Mesendoderm (in vitro differentiated cells): ENCODE data around the gene CACNA1C.

Experiments used
- DNase-seq: peaks from one replicate; pipeline ENCODE4 v3.0.0; 2013
- H2AK5ac ChIP-seq: 2 replicates; pipeline ENCODE4 v1.6.1; 2013; ENCODE audit warnings: low read length, inconsistent platforms
- H2BK120ac ChIP-seq: 2 replicates; pipeline ENCODE4 v1.6.1; 2013; ENCODE audit warnings: low read depth, mild to moderate bottlenecking, low read length, moderate library complexity, mixed read lengths
- H2BK15ac ChIP-seq: replicated peaks from 2 replicates; pipeline ENCODE4 v1.6.1; 2013; ENCODE audit warnings: low read depth, mild to moderate bottlenecking, moderate library complexity
- H2BK5ac ChIP-seq: 2 replicates; pipeline ENCODE4 v1.6.1; 2013; ENCODE audit warnings: low read length, inconsistent platforms
- H3K18ac ChIP-seq: 2 replicates; pipeline ENCODE4 v1.6.1; 2013; ENCODE audit warnings: mild to moderate bottlenecking, low read length, mixed read lengths
- H3K23ac ChIP-seq: one replicate; pipeline ENCODE4 v1.6.1; 2013; ENCODE audit warnings: low read length
- H3K27ac ChIP-seq: 2 replicates; pipeline ENCODE4 v1.5.1; 2013; ENCODE audit warnings: low read depth, mild to moderate bottlenecking, inconsistent platforms, low read length, moderate library complexity
- H3K27me3 ChIP-seq: 2 replicates; pipeline ENCODE4 v1.6.1; 2013; ENCODE audit warnings: low read length, control low read depth, mild to moderate bottlenecking, inconsistent platforms; ENCODE audit not compliant: insufficient read depth, poor library complexity
- H3K36me3 ChIP-seq: 2 replicates; pipeline ENCODE4 v1.6.1; 2013; ENCODE audit warnings: low read length, inconsistent platforms; ENCODE audit not compliant: control insufficient read depth, insufficient read depth
- H3K4ac ChIP-seq: one replicate; pipeline ENCODE4 v1.6.1; 2013; ENCODE audit warnings: low read depth, mild to moderate bottlenecking, low read length, moderate library complexity
- H3K4me1 ChIP-seq: 2 replicates; pipeline ENCODE4 v1.6.1; 2013; ENCODE audit warnings: low read depth, low read length, inconsistent platforms; ENCODE audit not compliant: control insufficient read depth
- H3K4me2 ChIP-seq: 2 replicates; pipeline ENCODE4 v1.6.1; 2013; ENCODE audit warnings: low read length
- H3K4me3 ChIP-seq: 2 replicates; pipeline ENCODE4 v1.5.1; 2013; ENCODE audit warnings: mild to moderate bottlenecking, low read length
- H3K56ac ChIP-seq: one replicate; pipeline ENCODE4 v1.6.1; 2013; ENCODE audit warnings: low read length
- H3K79me1 ChIP-seq: 2 replicates; pipeline ENCODE4 v1.6.1; 2013; ENCODE audit warnings: low read length, inconsistent platforms
- H3K79me2 ChIP-seq: 2 replicates; pipeline ENCODE4 v1.6.1; 2013; ENCODE audit warnings: mild to moderate bottlenecking, low read length; ENCODE audit not compliant: control insufficient read depth, insufficient read depth
- H3K9ac ChIP-seq: 2 replicates; pipeline ENCODE4 v1.6.1; 2013; ENCODE audit warnings: low read length, inconsistent platforms
- H4K5ac ChIP-seq: one replicate; pipeline ENCODE4 v1.6.1; 2013; ENCODE audit warnings: low read length
- H4K8ac ChIP-seq: one replicate; pipeline ENCODE4 v1.6.1; 2013; ENCODE audit warnings: low read depth, mild to moderate bottlenecking, control low read depth, low read length, moderate library complexity
- WGBS: extraction: QIAGEN DNeasy Blood & Tissue Kit; methylation state at CpG from one replicate; pipeline ENCODE4 v1.1.7; 2013; ENCODE audit warnings: low lambda C conversion rate, missing lambda C conversion rate; ENCODE audit not compliant: insufficient coverage; ENCODE audit errors: extremely low coverage; 5-methylcytosine and 5-hydroxymethylcytosine counted together

CACNA1C gene

DNA sequence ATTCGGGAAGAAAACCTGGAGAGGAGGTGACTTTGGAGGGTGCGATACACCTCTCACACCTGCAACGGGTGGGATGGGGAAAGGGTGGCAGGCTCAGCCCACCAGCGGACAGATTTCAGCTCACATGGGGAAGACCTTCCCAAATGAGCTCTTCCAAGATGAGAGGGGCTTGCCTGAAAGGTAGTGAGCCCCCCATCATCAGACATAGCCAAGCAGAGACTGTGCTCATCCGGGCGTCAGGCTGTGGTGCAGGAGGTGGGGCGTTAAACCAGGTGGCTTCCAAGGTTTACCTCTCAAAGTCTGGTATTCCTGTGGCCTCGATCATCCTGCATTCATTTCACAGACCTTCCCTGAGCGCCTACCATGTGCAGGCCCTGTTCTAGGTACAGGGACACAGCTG is 636.6 kb downstream of the CACNA1C start:
- Histone ChIP-seq H3K9ac (no peak overlapping the region), H3K27me3 (no peaks in the 10 kb centered on the region)

DNA sequence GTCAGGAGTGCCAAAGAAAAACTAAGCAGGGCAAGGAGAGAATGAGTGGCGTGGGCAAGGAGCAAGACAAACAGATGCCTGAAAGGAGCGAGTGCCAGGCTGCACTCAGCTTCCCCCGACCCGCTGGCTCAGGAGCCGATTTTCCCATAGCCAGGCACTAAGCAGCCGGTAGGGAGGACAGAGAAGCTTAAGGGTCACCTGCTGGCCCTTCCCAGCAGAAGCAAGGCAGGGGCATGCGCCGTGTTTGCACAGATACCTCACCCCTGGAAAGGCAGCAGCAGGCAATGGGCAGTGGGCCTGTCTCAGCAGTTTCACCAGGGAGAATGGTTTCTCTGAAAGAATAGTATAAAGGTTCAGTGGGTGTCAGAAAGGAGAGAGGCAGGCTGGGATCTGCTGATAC is 637.1 kb downstream of the CACNA1C start:
- H3K27me3 ChIP-seq: no peaks in the 10 kb centered on the region
- WGBS: no CpG with 5 or more reads among the region's 8 CpGs

More for the DNA sequence above, 636.6 kb downstream of the CACNA1C start:
- no peak overlapping the region for H3K4me3 ChIP-seq
- no peak overlapping the region for H3K23ac ChIP-seq
- no peak overlapping the region for H3K4me2 ChIP-seq
- H2BK120ac ChIP-seq: no peak overlapping the region
- H4K5ac ChIP-seq: no peak overlapping the region
- no peak overlapping the region for H2BK5ac ChIP-seq
- no peaks in the 10 kb centered on the region for H3K36me3 ChIP-seq
- WGBS: no CpG with 5 or more reads among the region's 9 CpGs
- no peak overlapping the region for H3K18ac ChIP-seq
- no peak overlapping the region for H2BK15ac ChIP-seq
- no peaks in the 10 kb centered on the region for H3K79me2 ChIP-seq
- H2AK5ac ChIP-seq: no peak overlapping the region
- no peak overlapping the region for H4K8ac ChIP-seq
- H3K4ac ChIP-seq: no peak overlapping the region
- no peak for DNase-seq
- peaks cover 2% of the 10 kb centered on the region for H3K4me1 ChIP-seq
- no peak overlapping the region for H3K27ac ChIP-seq
- no peaks in the 10 kb centered on the region for H3K79me1 ChIP-seq
- no peak overlapping the region for H3K56ac ChIP-seq

DNA sequence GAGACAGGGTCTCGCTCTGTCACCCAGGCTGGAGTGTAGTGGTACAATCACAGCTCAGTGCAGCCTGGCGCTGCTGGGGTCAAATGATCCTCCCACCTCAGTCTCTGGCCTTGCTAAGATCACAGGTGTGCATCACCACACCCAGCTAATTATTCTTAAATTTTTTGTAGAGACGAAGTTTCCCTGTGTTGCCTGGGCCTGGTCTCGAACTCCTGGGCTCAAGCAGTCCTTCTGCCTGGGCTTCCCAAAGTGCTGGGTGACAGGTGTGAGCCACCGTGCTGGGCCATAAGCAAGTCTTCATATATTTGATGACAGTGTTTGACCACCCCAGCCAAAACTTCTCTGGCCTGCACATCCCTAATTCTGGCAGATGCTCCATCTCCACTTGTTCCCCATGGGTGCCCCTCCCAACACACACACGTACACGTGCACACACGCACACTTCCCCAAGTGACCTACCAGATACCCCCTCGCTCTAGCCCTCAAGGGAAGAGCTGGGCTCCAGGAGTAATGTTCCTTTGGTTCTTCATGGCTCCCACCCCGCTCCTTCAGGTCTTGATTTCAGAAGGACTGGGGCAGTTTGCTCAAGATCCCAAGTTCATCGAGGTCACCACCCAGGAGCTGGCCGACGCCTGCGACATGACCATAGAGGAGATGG is 637.7 kb downstream of the CACNA1C start:
- Histone ChIP-seq H3K4me1 (peaks cover 2% of the 10 kb centered on the region), H2BK15ac (no peak overlapping the region), H2BK5ac (no peak overlapping the region), H4K8ac (no peak overlapping the region), H2AK5ac (no peak overlapping the region), H3K36me3 (no peaks in the 10 kb centered on the region), H3K23ac (no peak overlapping the region), H3K56ac (peak overlapping the region; percentile 94), H3K27me3 (no peaks in the 10 kb centered on the region), H4K5ac (no peak overlapping the region), H3K79me2 (no peaks in the 10 kb centered on the region), H2BK120ac (no peak overlapping the region), H3K4ac (no peak overlapping the region), H3K4me3 (no peak overlapping the region), H3K4me2 (peak overlapping the region; percentile 94), H3K18ac (no peak overlapping the region), H3K79me1 (no peaks in the 10 kb centered on the region), H3K27ac (no peak overlapping the region), H3K9ac (peak overlapping the region; percentile 93)
- no CpG with 5 or more reads among the region's 14 CpGs for WGBS
- no peak for DNase-seq

More for the DNA sequence above, 637.1 kb downstream of the CACNA1C start:
- H3K79me1 ChIP-seq: no peaks in the 10 kb centered on the region
- H2BK5ac ChIP-seq: no peak overlapping the region
- no peak overlapping the region for H4K5ac ChIP-seq
- peaks cover 2% of the 10 kb centered on the region for H3K4me1 ChIP-seq
- no peaks in the 10 kb centered on the region for H3K79me2 ChIP-seq
- no peak overlapping the region for H3K9ac ChIP-seq
- DNase-seq: no peak
- no peak overlapping the region for H3K27ac ChIP-seq
- H4K8ac ChIP-seq: no peak overlapping the region
- no peaks in the 10 kb centered on the region for H3K36me3 ChIP-seq
- H2BK120ac ChIP-seq: no peak overlapping the region
- H2BK15ac ChIP-seq: no peak overlapping the region
- no peak overlapping the region for H3K4me2 ChIP-seq
- no peak overlapping the region for H3K4ac ChIP-seq
- H2AK5ac ChIP-seq: no peak overlapping the region
- no peak overlapping the region for H3K56ac ChIP-seq
- H3K4me3 ChIP-seq: no peak overlapping the region
- H3K18ac ChIP-seq: no peak overlapping the region
- H3K23ac ChIP-seq: no peak overlapping the region

DNA sequence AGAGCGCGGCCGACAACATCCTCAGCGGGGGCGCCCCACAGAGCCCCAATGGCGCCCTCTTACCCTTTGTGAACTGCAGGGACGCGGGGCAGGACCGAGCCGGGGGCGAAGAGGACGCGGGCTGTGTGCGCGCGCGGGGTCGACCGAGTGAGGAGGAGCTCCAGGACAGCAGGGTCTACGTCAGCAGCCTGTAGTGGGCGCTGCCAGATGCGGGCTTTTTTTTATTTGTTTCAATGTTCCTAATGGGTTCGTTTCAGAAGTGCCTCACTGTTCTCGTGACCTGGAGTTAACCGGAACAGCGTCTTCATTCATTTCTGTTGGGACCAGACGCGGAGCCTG is 638.2 kb downstream of the CACNA1C start:
- no peak overlapping the region for H2BK120ac ChIP-seq
- no peak overlapping the region for H2AK5ac ChIP-seq
- H3K18ac ChIP-seq: peak overlapping the region; percentile 75
- peak; percentile 71 for DNase-seq
- no peak overlapping the region for H3K27ac ChIP-seq
- no CpG with 5 or more reads among the region's 28 CpGs for WGBS
- H3K79me1 ChIP-seq: no peaks in the 10 kb centered on the region
- peak overlapping the region; percentile 94 for H3K4me2 ChIP-seq
- H2BK15ac ChIP-seq: no peak overlapping the region
- no peak overlapping the region for H3K23ac ChIP-seq
- peak overlapping the region; percentile 60 for H3K4me3 ChIP-seq
- no peaks in the 10 kb centered on the region for H3K79me2 ChIP-seq
- peak overlapping the region; percentile 93 for H3K9ac ChIP-seq
- H4K5ac ChIP-seq: no peak overlapping the region
- H4K8ac ChIP-seq: no peak overlapping the region
- H3K56ac ChIP-seq: peak overlapping the region; percentile 94
- H2BK5ac ChIP-seq: no peak overlapping the region
- H3K4me1 ChIP-seq: peaks cover 2% of the 10 kb centered on the region
- peak overlapping the region; percentile 89 for H3K4ac ChIP-seq
- H3K36me3 ChIP-seq: no peaks in the 10 kb centered on the region
- no peaks in the 10 kb centered on the region for H3K27me3 ChIP-seq

DNA sequence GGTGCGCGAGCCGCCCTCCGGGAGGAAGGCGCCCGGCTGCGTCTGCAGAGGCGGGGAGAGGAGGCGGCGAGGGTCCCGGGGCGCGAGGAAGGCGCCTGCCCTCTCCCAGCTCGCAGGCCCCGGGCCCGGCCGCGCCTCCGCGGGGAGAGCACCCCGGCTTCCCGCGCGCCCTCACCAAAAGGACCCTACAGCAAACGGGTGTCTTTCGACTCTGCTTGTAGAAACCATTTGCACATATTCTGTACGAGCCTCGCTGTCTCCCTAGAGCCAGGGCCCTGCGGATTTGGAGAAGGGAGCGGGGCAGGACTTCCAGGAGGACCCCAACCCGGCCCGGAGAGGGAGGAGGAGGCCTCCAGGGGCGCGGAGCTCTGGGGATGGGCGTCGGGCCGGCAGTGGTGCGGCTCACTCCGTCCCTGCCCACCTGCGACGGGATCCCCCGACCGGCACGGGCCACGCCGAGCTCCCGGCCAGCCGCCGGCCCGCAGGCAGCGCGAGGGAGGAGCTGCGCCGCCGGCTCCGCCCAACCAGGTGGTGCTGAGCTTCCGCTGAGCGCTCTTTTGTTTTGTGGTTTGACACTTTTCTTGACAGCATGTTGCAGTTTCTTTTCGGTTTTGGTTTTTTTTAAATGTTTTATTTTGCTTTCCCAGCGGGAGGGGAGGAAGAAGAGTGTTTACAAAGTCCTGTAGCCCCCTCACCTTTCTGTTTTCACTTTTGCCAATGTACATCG is 638.7 kb downstream of the CACNA1C start:
- DNase-seq: peak; percentile 51
- Histone ChIP-seq H3K27me3 (no peaks in the 10 kb centered on the region), H3K27ac (no peak overlapping the region), H3K36me3 (no peaks in the 10 kb centered on the region), H3K4me1 (peaks cover 2% of the 10 kb centered on the region), H3K4me2 (peak overlapping the region; percentile 94), H3K23ac (no peak overlapping the region), H2BK15ac (no peak overlapping the region), H2AK5ac (no peak overlapping the region), H3K9ac (peak overlapping the region; percentile 93), H4K8ac (no peak overlapping the region), H3K56ac (peak overlapping the region; percentile 94), H3K79me2 (no peaks in the 10 kb centered on the region), H2BK5ac (no peak overlapping the region), H3K4me3 (peak overlapping the region; percentile 60), H3K4ac (peak overlapping the region; percentile 89), H3K79me1 (no peaks in the 10 kb centered on the region), H4K5ac (no peak overlapping the region), H3K18ac (peak overlapping the region; percentile 75), H2BK120ac (no peak overlapping the region)
- no CpG with 5 or more reads among the region's 62 CpGs for WGBS
